GM19351 (cell line): ENCODE measurements around the gene NUP214.
"Not testable (repeated sequence)": the region's sequence is repeated elsewhere in the genome, so short reads cannot be mapped to it uniquely, and the experiment has no call there.

Source experiments
- ATAC-seq: cut with Tn5 transposase; IDR thresholded peaks from one replicate; pipeline ENCODE4 v1.9.1; 2021; ENCODE audit warnings: mild to moderate bottlenecking, moderate library complexity; ENCODE audit not compliant: unreplicated experiment

The NUP214 gene

GRCh38 chr9:131227959-131228460, 102.6 kb downstream of the NUP214 start:
- ATAC-seq = no peak

GRCh38 chr9:131228988-131229387, 103.6 kb downstream of the NUP214 start:
- no peak for ATAC-seq

GRCh38 chr9:131233556-131233955, 108.2 kb downstream of the NUP214 start:
- ATAC-seq = no peak

- no peak for ATAC-seq
Observed at GRCh38 chr9:131233995-131234394, 108.6 kb downstream of the NUP214 start.

GRCh38 chr9:131234799-131235479, 109.6 kb downstream of the NUP214 start:
- no peak for ATAC-seq

- no peak for ATAC-seq
Observed at GRCh38 chr9:131235480-131235851, 110.1 kb downstream of the NUP214 start.

- no peak for ATAC-seq
Observed at GRCh38 chr9:131236161-131236560, 110.8 kb downstream of the NUP214 start.

- no peak for ATAC-seq
Observed at GRCh38 chr9:131236761-131237160, 111.4 kb downstream of the NUP214 start.

- ATAC-seq = no peak
Observed at GRCh38 chr9:131237291-131237690, 111.9 kb downstream of the NUP214 start.

GRCh38 chr9:131237931-131238401, 112.6 kb downstream of the NUP214 start:
- ATAC-seq = peak; percentile 86

- ATAC-seq = no peak
Observed at GRCh38 chr9:131238402-131239021, 113.1 kb downstream of the NUP214 start.

GRCh38 chr9:131239161-131239975, 114.0 kb downstream of the NUP214 start:
- no peak for ATAC-seq

GRCh38 chr9:131240047-131240921, 114.9 kb downstream of the NUP214 start:
- ATAC-seq = no peak

GRCh38 chr9:131244331-131244730, 118.9 kb downstream of the NUP214 start:
- not testable (repeated sequence) for ATAC-seq

GRCh38 chr9:131246618-131247017, 121.2 kb downstream of the NUP214 start:
- ATAC-seq = no peak

GRCh38 chr9:131252120-131252519, 126.7 kb downstream of the NUP214 start:
- ATAC-seq = peak; percentile 2

GRCh38 chr9:131253891-131254491, 128.6 kb downstream of the NUP214 start:
- no peak for ATAC-seq

- no peak for ATAC-seq
Observed at GRCh38 chr9:131254626-131255025, 129.2 kb downstream of the NUP214 start.

GRCh38 chr9:131255676-131256197, 130.4 kb downstream of the NUP214 start:
- ATAC-seq = no peak
